Ammon's horn (tissue), 1 donor: ENCODE results near the gene AKT3.

Source experiments
- DNase-seq: peaks from one replicate; pipeline ENCODE4 v3.0.0-alpha.2; 2016; ENCODE audit warnings: low spot score

Gene AKT3

GRCh38 chr1:243553090-243553489 is 297.0 kb downstream of the AKT3 start:
- DNase-seq: no peak

GRCh38 chr1:243550276-243550675 is 299.8 kb downstream of the AKT3 start:
- no peak for DNase-seq

DNA sequence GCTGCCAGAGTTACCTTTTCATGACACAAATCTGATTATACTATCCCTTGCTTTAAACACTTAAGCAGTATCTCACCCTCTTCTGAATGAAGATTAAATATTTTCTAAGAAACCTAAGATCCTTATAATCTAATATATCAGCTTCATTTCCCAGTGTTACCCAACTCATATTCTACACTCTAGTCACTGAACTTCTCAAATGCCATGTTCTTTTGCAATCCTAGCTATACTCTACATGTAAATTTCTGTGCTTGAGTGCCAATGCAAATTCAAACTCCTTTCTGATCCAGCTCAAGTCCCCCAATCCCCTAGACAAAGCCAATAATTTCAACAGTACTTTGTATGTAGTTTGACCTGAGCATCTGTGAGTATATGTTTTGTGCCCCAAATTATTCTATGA is 300.3 kb downstream of the AKT3 start:
- DNase-seq: no peak

GRCh38 chr1:243549108-243549507 is 300.9 kb downstream of the AKT3 start:
- DNase-seq: no peak

DNA sequence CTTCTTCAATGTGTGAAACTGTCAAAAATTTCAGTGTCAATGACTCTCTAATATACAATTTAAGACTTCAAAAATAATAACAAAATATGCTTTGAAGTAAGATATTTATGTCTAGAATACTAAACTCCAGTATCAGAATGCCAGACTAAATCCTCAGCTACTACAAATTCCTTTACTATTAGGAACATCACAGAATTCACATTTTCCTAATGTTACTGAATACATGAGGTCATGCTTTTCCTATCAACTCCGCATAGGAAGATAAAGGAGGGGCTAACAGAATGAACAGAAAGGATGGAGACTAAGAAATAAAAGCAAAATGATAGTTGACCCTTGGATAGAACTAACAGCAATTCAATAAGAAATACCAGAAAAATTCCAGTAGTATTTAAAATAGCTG is 301.5 kb downstream of the AKT3 start:
- no peak for DNase-seq

DNA sequence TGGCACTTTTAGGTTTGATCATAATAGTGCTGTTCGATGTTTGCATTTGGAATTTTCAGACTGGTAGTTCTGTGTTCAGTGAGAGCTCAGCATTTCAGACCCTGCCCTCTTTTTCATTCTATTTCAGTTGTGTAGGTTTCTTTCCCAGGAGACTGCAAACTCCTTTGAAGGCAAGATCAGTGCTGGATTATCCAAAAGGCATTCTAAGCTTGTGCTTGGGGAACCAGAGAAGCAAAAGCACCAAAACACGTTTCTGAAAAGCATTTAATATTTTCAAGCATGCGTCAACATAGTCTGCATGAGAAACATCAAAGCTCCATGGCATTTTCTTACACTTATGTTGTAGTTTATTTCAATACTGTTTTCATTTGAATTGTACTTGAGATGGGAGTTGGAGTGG is 302.2 kb downstream of the AKT3 start:
- no peak for DNase-seq

- no peak for DNase-seq
Measured at GRCh38 chr1:243546457-243546856, 303.6 kb downstream of the AKT3 start.

DNA sequence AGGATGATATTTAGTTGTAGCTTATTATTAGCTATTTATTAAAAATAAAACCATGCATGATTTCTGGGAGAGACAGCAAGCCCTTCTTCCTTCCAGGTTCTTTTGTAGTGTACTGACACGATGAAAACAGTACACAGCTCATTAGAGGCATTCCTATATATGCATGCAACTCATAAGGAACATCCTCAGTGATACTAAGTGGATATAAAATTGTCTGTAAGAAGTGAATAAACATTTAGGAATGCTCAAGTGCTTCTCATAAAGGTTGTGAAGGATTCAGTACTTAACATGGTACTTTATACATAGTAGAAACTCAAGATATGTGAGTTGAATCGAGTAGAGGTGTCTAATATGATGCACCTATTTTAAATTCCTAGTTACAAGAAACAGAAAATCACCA is 306.5 kb downstream of the AKT3 start:
- DNase-seq: no peak

- no peak for DNase-seq
Measured at GRCh38 chr1:243542739-243543415, 307.2 kb downstream of the AKT3 start.

DNA sequence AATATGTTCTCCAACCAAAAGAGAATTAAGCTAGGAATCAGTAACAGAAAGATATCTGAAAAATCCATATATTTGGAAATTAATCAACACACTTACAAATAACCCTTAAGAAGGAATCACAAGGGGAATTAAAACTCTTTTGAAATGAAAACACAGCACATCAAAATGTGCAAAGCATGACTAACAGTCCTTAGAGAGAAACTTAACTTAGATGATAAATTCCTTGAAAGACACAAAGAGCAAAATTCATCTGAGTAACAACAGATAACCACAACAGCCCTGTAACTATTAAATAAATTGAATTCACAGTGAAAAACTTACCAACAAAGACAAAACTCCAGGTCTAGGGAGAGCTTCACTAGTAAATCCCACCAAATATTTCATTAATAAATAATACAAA is 310.4 kb downstream of the AKT3 start:
- DNase-seq: no peak

- DNase-seq: no peak
Measured at GRCh38 chr1:243535014-243535413, 315.0 kb downstream of the AKT3 start.

DNA sequence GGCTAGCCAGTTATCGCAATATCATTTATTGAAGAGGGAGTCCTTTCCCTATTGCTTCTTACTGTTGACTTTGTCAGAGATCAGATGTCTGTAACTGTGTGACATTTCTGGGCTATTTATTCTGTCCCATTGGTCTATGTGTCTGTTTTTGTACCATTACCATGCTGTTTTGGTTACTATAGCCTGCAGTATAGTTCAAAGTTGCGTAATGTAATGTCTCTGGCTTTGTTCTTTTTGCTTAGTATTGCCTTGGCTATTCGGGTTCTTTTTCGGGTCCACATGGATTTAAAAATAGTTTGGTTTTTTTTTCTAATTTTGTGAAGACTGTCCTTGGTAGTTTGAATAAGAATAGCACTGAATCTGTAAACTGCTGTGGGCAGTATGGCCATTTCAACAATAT is 320.5 kb downstream of the AKT3 start:
- no peak for DNase-seq

GRCh38 chr1:243528459-243529121 is 321.5 kb downstream of the AKT3 start:
- DNase-seq: no peak

- DNase-seq: no peak
Measured at GRCh38 chr1:243526180-243526579, 323.9 kb downstream of the AKT3 start.

- DNase-seq: no peak
Measured at GRCh38 chr1:243525085-243525487, 325.0 kb downstream of the AKT3 start.

DNA sequence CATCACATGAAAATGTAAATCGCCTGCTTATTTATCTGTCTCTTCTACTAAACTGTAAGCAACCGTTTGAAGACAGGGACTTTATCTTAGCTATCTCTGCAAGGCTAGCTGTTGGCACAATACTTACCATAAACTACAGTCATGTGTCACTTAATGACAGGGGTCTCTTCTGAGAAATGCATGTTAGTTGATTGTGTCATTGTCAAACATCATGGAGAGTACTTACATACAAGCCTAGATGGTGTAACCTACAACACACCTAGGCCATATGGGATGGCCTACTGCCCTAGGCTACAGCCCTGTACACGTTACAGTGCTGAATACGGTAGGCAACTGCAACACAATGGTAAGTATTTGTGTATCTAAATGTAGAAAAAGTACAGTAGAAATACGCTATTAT is 326.3 kb downstream of the AKT3 start:
- DNase-seq: no peak

DNA sequence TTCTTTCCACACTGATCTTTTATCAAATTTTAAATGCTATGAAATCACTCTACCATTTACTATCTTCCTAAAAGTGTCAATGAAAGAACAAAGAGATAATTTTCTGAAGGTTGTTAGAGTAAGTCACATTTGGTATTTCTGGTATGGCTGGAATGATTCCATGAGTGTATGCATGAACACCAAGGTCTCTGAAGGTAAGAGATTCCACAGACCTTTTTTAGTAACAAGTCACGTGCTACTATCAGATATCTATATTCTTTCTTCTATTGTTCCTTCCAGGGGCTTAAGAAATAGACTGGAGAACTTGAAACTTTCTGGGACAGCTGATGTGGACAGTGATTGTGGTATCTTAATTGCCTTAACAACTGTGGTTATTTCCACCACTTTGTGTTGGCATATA is 329.2 kb downstream of the AKT3 start:
- DNase-seq: no peak

GRCh38 chr1:243514927-243515326 is 335.1 kb downstream of the AKT3 start:
- DNase-seq: no peak

- no peak for DNase-seq
Measured at GRCh38 chr1:243513726-243514491, 336.1 kb downstream of the AKT3 start.

GRCh38 chr1:243510928-243511327 is 339.1 kb downstream of the AKT3 start:
- DNase-seq: no peak

DNA sequence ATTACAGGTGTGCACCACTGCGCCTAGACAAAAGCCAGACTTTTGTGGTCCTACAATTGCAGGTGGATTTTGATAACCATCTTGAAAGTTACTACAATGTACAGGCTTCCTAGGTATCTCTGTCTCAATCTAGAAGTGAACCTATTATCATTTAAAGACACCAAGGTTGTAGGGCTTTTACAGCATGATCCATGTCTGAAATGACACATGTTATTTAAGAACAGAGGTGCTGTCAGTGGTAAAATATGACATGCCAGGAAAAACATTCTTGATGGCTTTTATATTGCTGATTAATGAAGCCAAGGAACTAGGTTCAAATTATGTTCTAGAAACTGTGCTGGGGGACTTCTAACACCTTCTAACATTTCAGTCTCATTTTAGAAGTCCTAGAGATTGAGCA is 341.1 kb downstream of the AKT3 start:
- no peak for DNase-seq

GRCh38 chr1:243508303-243508713 is 341.7 kb downstream of the AKT3 start:
- DNase-seq: peak; percentile 49

GRCh38 chr1:243507672-243508302 is 342.3 kb downstream of the AKT3 start:
- peak; percentile 63 for DNase-seq
